Spinal cord (tissue), 10 donors: Measurements from ENCODE around the gene CHD8. TPM values are rescaled to one million over a fixed set of nuclear protein-coding genes. Genes with fewer than 3 reads are reported as not detected.

Experiments
- DNase-seq, 6 donors: peaks; one replicate each; pipeline versions ENCODE4 v3.0.0 to v3.0.0-alpha.2; 2013 to 2015; ENCODE audit warnings: low spot score in 6 of 6, low read depth in 4 of 6
- H3K27ac ChIP-seq: one replicate; pipeline ENCODE4 v1.5.1; 2013; ENCODE audit warnings: low read depth, low read length, control low read depth
- H3K27me3 ChIP-seq: one replicate; pipeline ENCODE4 v1.6.1; 2013; ENCODE audit warnings: low read length; ENCODE audit not compliant: control insufficient read depth, insufficient read depth
- H3K36me3 ChIP-seq: one replicate; pipeline ENCODE4 v1.6.1; 2013; ENCODE audit warnings: low read length; ENCODE audit not compliant: control insufficient read depth, insufficient read depth
- H3K4me1 ChIP-seq: one replicate; pipeline ENCODE4 v1.6.1; 2013; ENCODE audit warnings: low read length; ENCODE audit not compliant: control insufficient read depth, insufficient read depth
- H3K4me3 ChIP-seq: one replicate; pipeline ENCODE4 v1.5.1; 2013; ENCODE audit warnings: low read depth, low read length, control low read depth
- H3K9me3 ChIP-seq: one replicate; pipeline ENCODE4 v1.6.1; 2013; ENCODE audit warnings: low read length; ENCODE audit not compliant: control insufficient read depth, insufficient read depth
- WGBS: methylation state at CpG from one replicate; pipeline ENCODE4 v1.1.5; 2013; ENCODE audit warnings: missing lambda C conversion rate; ENCODE audit not compliant: insufficient coverage; 5-methylcytosine and 5-hydroxymethylcytosine counted together
- polyA plus RNA-seq, 2 donors: library from polyadenylated mRNA; unstranded; fragments of 120-200 nt; gene quantifications; one replicate each; pipeline ENCODE4 v1.2.1, GENCODE V29; 2013; ENCODE audit not compliant: insufficient read length in 2 of 2
- total RNA-seq, 2 donors: library from RNA; depleted of rRNA in 1 of 2; stranded (reverse); fragments of 120-200 nt in 1 of 2; fragments of >200 nt in 1 of 2; gene quantifications; one replicate each; pipeline versions ENCODE4 v1.2.3 to v1.2.4, GENCODE V29; 2013 to 2014
- donor health status: healthy.

Gene CHD8
- total and polyA plus RNA-seq, 4 donors, result 63.9 to 85.6 (median 81.7) TPM

DNA sequence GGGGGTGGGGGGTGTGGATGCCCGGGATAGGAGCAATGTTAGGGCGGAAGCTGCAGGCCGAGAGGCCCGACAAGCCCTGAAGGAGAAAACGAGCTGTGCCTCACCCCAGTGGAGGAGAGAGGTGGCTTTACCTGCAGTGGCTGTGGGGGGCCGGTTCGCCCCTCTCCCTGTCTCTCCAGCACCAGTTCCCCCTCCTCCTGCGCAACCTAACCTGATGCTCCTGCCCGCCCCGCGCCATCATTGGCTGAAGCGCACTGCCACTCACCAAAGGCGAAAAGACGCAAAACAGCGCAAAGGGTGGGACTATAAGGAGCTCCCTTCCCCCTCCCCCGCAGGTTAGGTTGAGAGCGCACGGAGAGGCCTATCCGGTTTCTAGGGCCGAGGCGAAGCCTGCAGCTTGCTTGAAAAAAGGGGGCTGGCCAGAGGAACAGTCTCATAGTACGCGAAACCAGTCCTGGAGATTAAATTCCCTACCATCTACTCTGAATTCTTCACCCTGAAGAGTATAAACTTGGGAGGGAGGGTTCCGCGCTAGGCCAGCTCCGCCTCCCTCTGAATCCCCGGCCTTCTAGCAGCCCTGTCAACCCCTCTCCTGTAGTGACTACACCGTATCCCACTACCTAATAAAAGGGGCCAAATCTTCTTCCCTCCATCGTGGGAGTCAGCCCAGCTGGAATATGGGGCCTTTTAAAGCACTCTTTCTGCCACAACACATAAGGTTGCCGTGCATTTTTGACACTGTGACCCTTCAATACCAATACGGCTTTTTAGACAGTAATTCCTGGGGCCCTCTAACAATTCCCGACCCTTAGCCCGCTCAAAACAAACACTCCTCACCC is 18.6 kb downstream of the CHD8 start:
- Histone ChIP-seq H3K27me3 (no peaks in the 10 kb centered on the region), H3K4me1 (peaks cover 12% of the 10 kb centered on the region), H3K4me3 (peak overlapping the region; percentile 81), H3K27ac (peak overlapping the region; percentile 94), H3K9me3 (no peaks in the 10 kb centered on the region), H3K36me3 (peaks cover 2% of the 10 kb centered on the region)
- 2% methylated on average over 21 of the region's 33 CpGs for WGBS
- DNase-seq, result peak; percentile 99 to 100 (median 100)

DNA sequence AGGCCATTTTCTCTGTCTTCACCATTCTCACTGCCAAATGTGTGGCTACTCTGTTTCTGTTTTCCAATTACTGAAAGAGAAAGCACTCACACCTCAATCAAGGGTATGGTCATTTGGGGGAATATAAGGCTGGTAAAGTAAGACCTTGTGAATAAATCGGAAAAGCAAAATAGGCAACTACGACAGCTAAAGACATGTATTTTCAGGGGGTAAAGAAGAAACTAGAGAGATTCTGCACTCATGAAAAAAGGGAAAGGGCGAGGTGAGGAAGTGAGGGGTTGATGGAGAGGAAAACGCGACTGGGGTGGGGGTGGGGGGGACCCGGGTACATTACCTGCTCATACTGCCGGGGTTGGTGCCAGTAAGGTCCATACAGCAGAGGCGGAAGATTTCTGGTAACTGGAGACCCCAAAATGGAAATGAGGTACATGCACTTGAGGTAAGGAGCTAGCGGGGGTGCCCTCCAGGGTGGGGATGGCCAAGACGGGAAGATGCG is 19.3 kb downstream of the CHD8 start:
- peaks cover 12% of the 10 kb centered on the region for H3K4me1 ChIP-seq
- H3K27me3 ChIP-seq, result no peaks in the 10 kb centered on the region
- peak overlapping the region; percentile 81 for H3K4me3 ChIP-seq
- peaks cover 2% of the 10 kb centered on the region for H3K36me3 ChIP-seq
- peak overlapping the region; percentile 57 for H3K27ac ChIP-seq
- no peaks in the 10 kb centered on the region for H3K9me3 ChIP-seq
- peak in 1 of 6 donors; percentile 32 for DNase-seq
- 2% methylated on average over 11 of the region's 11 CpGs for WGBS

DNA sequence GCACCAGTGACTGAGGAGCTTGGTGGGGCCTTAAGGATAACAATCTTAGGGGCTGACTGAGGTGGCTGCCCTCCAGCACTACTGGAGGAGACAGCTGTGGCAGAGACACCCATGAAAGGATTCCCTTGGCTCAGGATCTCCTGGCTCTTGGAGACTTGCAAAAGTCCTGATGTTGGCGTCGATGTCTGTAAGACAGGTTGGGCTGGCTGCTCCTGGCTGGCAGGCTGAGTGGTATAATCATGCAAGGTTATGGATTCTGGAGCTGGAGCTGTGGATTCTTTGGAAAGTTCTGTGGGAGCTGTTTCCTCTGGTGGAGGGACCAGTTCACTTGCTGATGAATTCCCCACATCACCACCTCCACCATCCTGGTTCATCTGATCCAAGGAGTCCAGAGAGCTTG is 24.8 kb downstream of the CHD8 start:
- H3K9me3 ChIP-seq, result no peaks in the 10 kb centered on the region
- H3K27me3 ChIP-seq, result no peaks in the 10 kb centered on the region
- H3K4me1 ChIP-seq, result no peaks in the 10 kb centered on the region
- no peak overlapping the region for H3K4me3 ChIP-seq
- peaks cover 33% of the 10 kb centered on the region for H3K36me3 ChIP-seq
- no peak for DNase-seq
- WGBS, result 100% methylated on average over 2 of the region's 2 CpGs
- H3K27ac ChIP-seq, result no peak overlapping the region

DNA sequence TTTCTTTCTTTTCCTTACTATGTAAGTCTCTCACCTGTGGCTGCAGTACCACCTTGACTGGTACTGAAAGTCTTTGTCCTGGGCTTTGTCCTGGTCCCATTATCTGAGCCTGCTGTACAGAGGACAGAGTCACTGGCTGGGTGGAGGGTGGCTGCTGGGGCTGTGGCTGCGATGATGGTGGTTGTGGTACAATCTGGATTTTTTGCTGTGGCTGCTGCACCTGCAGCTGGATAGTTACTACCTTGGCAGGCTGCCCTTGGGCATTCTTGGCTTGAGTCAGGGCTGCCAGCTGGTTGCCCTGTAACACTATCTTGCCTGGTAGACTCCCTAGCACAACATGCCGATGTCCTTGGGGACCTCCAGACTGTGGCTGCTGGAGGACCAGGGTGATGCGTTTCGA is 27.0 kb downstream of the CHD8 start:
- DNase-seq, result peak in 2 of 6 donors; percentile 3 to 6
- WGBS, result 63% methylated on average over 1 of the region's 4 CpGs
- Histone ChIP-seq H3K27me3 (no peaks in the 10 kb centered on the region), H3K27ac (no peak overlapping the region), H3K4me1 (no peaks in the 10 kb centered on the region), H3K36me3 (peaks cover 47% of the 10 kb centered on the region), H3K4me3 (no peak overlapping the region), H3K9me3 (no peaks in the 10 kb centered on the region)

DNA sequence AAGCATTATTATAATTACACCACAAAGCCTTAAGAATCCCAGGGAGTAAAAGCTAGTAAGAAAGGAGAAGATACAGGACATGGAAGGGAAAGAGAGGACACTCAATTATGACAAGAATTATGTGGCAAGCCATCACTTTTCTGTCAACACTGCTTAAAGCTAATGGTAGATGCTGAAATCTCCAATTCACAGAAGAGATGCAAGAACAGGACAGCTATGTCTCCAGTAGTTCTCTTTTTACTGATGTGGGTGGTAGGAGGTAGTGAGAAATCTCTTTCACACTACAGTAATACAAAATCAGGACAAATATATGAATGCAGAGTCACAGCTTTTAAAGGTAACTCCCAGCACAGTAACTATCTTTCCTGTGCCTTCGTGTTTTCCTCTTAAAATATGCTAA is 29.2 kb downstream of the CHD8 start:
- Histone ChIP-seq H3K4me3 (no peak overlapping the region), H3K27me3 (no peaks in the 10 kb centered on the region), H3K36me3 (peaks cover 62% of the 10 kb centered on the region), H3K9me3 (no peaks in the 10 kb centered on the region), H3K27ac (no peak overlapping the region), H3K4me1 (no peaks in the 10 kb centered on the region)
- DNase-seq, result no peak
- no CpG with 5 or more reads among the region's 1 CpG for WGBS

DNA sequence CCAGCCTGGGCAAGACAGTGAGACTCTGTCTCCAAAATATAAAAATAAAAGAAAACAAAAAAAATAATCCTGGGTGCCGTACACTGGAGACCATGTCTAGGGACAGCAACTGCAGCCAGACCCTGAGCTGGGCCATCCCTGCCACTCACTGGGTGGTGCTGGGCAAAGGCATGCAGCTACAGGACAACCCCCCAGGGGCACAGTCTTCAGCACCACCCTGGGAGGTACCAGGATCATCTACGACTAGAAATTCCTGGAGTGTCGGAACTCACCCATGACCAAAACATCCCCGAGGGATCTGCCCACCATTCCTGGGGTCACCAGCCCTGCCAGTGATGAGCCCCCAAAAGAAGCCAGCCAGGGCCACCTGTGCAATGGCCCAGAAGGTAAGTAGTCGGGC is 36.4 kb downstream of the CHD8 start:
- Histone ChIP-seq H3K4me1 (no peaks in the 10 kb centered on the region), H3K36me3 (peaks cover 58% of the 10 kb centered on the region)

DNA sequence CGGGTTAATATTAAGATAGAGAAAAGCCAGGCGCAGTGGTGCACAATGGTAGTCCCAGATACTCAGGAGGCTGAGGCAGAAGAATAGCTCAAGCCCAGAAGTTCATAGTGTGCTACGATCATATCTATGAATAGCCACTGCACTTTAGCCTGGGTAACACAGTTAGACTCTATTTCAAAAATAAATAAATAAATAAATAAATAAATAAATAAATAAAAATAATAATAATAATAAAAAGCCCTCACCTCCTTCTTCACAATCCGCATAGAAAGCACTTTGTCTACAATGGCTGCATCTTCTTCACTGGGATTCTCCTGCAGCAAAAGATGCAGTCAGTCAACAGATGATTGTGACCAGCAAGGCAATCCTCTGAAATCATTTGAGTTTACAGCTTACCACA is 40.6 kb downstream of the CHD8 start:
- Histone ChIP-seq H3K27ac (no peak overlapping the region), H3K4me3 (no peak overlapping the region), H3K4me1 (no peaks in the 10 kb centered on the region), H3K27me3 (no peaks in the 10 kb centered on the region), H3K9me3 (no peaks in the 10 kb centered on the region), H3K36me3 (peaks cover 65% of the 10 kb centered on the region)
- 100% methylated on average over 2 of the region's 4 CpGs for WGBS
- no peak for DNase-seq

More for the DNA sequence above, 36.4 kb downstream of the CHD8 start:
- Histone ChIP-seq H3K9me3 (no peaks in the 10 kb centered on the region), H3K27me3 (no peaks in the 10 kb centered on the region), H3K27ac (no peak overlapping the region), H3K4me3 (no peak overlapping the region)
- no peak for DNase-seq
- 91% methylated on average over 5 of the region's 5 CpGs for WGBS

DNA sequence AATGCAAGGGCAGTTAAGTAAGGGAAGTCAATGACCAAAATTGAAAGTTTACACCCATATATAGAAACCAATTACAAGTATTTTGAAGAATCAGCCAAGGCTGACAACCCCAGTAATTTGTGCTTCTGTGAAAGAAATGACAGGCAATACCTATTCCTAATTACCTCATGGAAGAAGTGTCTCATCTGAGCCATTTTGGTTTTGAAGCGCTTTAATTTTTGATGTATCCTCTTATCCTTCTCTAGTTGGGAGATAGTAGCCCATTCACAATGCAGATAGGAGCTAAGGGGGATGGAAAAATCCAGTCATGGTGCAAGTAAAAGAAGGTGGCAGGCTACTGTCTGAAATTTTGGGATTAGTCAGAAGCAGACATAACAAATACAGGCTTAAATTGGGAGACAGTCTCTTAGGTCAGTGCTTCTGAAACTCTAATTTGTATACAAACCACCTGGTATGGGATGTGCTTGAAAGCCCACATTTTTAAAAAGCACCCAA is 41.7 kb downstream of the CHD8 start:
- Histone ChIP-seq H3K36me3 (peaks cover 55% of the 10 kb centered on the region), H3K4me1 (no peaks in the 10 kb centered on the region), H3K27me3 (no peaks in the 10 kb centered on the region), H3K27ac (no peak overlapping the region), H3K4me3 (no peak overlapping the region), H3K9me3 (no peaks in the 10 kb centered on the region)
- DNase-seq, result no peak
- WGBS, result no CpG with 5 or more reads among the region's 1 CpG

DNA sequence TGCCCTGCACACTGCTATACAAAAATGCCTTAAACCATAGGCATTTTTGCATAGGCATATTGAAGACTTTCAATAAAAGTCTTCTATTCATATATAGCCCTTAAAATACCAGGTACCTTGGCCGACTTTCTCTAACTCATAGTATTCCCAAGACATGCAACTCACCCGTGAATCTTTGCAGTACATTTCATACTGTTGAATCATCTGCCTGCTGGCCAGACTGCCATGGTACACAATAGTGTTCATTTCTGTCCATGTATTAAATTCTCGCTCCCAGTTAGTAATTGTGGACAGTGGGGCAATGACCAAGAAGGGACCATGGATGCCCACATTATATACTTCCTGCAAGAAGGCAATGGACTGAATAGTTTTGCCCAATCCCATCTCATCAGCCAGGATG is 47.8 kb downstream of the CHD8 start:
- no peak overlapping the region for H3K27ac ChIP-seq
- H3K9me3 ChIP-seq, result no peaks in the 10 kb centered on the region
- H3K4me1 ChIP-seq, result no peaks in the 10 kb centered on the region
- DNase-seq, result no peak
- 100% methylated on average over 3 of the region's 3 CpGs for WGBS
- peaks cover 59% of the 10 kb centered on the region for H3K36me3 ChIP-seq
- no peaks in the 10 kb centered on the region for H3K27me3 ChIP-seq
- H3K4me3 ChIP-seq, result no peak overlapping the region

DNA sequence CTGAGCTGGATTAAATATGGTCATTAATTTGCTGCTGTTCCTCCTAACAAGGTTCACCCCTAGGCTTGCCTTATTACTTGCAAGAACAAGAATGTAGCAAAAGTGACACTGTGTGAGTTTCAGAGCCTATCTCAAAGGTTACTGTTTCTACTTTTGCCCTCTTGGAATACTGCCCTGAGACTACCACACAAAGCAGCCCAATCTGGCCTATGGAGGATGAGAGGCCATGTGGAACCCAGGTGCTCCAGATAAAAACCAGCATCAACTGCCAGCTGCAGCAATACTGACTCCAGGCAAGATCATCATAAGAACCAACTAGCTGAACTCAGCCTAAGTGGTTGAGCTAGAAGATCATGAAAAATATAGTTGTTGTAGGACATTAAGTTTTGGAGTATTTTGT is 49.7 kb downstream of the CHD8 start:
- Histone ChIP-seq H3K4me1 (no peaks in the 10 kb centered on the region), H3K9me3 (no peaks in the 10 kb centered on the region), H3K4me3 (no peak overlapping the region), H3K27me3 (no peaks in the 10 kb centered on the region), H3K27ac (no peak overlapping the region), H3K36me3 (peaks cover 54% of the 10 kb centered on the region)
- DNase-seq, result no peak
